ENCODE results near the gene CDH23.

DNA sequence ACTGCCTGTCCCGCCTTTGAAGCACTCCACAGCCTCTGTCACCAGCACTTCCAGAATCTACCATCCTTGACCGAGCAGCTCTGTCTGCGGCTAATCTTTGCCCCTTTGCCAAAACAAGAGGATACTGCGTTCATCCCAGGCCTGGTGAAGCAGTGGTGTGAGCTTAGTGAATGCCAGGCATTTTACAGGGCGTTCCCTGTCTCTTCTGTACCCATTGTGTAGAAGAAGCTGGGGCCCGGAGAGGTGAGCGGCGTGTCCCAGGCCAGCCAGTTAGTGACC lies 261.7 kb downstream of the CDH23 start:
- TF ChIP-seq, protein P1, sequence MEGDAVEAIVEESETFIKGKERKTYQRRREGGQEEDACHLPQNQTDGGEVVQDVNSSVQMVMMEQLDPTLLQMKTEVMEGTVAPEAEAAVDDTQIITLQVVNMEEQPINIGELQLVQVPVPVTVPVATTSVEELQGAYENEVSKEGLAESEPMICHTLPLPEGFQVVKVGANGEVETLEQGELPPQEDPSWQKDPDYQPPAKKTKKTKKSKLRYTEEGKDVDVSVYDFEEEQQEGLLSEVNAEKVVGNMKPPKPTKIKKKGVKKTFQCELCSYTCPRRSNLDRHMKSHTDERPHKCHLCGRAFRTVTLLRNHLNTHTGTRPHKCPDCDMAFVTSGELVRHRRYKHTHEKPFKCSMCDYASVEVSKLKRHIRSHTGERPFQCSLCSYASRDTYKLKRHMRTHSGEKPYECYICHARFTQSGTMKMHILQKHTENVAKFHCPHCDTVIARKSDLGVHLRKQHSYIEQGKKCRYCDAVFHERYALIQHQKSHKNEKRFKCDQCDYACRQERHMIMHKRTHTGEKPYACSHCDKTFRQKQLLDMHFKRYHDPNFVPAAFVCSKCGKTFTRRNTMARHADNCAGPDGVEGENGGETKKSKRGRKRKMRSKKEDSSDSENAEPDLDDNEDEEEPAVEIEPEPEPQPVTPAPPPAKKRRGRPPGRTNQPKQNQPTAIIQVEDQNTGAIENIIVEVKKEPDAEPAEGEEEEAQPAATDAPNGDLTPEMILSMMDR (IDR thresholded peaks at IDR 0.05; ENCODE audit: poor library complexity): no peak
- no peak for TF ChIP-seq EZH2phosphoT487 (IDR thresholded peaks at IDR 0.05; ENCODE audit: low read depth, severe bottlenecking, unreplicated experiment)
